ENCODE data around the gene EFNA5.
"Not testable (repeated sequence)": the region's sequence is repeated elsewhere in the genome, so short reads cannot be mapped to it uniquely, and the experiment has no call there.

Gene EFNA5

DNA sequence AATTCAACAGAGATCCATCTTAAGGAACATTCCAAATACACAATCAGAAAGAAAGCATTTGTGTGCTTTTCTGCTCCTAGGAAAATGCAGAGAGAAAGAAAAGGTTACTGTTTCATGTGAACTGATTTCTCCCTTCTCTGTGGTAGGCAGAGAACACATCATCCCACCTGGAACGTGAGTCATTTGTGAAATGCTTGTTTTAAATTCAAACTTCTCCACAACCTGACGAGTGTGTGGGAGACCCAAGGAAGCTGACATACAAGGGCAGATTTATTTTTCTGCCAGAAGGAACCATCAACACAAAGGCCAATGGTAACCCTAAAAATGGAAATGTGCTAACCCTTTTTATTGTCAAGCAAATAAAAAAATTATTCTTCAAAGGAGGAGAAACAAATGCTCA, 156.4 kb downstream of the EFNA5 start:
- DNase-seq, result peak; percentile 60

DNA sequence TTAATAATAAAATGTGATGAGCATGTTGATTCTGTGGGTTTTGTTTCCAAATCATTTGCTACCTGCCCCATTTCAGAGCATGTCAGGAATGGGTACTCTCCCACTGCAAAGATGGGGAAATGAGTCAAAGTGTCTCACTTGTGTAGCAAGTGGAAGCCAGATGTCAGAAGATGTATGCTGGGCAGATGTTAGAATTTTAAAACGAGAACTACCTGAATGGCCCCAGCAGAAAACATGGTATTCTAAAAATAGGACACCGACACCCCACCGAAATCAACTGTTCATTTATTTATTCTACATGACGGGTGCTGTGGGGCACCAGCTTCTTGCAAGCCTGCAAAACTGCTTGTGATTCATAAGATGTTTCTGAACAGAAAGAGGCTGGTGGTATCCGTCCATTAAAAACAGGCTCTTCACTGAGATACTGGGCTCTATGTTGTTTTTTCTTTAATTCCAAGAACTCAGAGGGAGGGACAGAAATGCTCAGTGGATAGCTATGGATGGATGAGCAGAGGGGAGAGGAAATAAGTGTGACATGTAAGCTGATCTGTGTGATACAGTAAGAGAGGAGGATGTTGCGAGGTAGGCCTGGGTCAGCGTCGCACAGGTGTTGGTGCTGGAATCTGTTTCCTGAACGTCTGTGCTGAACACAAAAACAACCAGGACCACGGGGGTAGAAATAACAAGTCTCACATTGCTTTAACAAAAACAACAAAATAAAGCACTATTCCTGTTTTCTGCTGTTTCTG, 157.2 kb downstream of the EFNA5 start:
- DNase-seq, result no peak

DNA sequence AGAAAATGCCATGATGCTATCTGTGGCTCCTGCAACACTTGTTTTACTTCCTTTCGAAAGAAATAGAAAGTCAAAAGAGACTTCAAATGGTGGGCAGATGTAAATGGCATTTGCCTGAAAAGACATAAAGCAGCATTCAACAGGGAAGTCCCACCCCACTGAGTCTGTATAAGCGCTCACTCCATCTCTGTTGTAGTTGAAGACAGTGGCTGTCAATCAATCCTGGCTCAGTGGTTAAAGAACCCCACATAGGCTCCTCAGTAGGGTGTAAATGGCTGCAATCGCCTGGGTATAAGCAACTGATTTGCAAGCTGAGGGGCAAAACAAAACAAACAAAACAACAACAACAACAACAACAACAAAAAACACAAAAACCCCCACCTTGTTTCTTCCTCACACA, 158.7 kb downstream of the EFNA5 start:
- DNase-seq, result no peak

DNA sequence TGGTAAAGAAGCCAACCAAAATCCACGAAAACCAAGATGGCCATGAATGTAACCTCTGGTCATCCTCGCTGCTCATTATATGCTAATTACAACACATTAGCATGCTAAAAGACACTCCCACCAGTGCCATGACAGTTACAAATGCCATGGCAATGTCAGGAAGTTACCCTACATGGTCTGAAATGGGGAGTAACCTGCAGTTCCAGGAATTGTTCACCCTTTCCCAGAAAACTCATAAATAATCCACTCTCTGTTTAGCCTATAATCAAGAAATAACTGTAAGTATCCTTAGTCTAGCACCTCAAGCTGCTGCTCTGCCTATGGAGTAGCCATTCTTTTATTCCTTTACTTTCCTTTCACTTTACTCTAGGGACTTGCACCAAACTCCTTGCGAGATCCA, 160.6 kb downstream of the EFNA5 start:
- no peak for DNase-seq

DNA sequence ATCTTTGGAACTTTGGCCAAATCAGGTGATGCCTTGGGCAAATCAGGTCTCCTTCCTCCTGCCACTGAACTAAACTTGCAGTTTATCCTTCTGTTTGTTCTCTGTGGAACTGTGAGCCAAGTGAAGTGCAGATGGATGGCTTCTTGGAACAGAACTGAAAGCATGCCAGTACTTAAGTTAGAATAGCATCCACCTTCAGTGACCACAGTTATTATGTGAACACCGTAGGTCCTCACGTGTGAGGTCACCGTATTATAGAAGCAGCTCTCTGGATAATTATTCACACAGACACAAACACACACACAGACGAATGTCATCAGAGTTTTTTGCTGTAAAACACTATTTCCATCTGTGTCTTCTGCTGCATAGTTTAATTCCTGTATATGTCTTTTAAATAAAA, 162.6 kb downstream of the EFNA5 start:
- no peak for DNase-seq

DNA sequence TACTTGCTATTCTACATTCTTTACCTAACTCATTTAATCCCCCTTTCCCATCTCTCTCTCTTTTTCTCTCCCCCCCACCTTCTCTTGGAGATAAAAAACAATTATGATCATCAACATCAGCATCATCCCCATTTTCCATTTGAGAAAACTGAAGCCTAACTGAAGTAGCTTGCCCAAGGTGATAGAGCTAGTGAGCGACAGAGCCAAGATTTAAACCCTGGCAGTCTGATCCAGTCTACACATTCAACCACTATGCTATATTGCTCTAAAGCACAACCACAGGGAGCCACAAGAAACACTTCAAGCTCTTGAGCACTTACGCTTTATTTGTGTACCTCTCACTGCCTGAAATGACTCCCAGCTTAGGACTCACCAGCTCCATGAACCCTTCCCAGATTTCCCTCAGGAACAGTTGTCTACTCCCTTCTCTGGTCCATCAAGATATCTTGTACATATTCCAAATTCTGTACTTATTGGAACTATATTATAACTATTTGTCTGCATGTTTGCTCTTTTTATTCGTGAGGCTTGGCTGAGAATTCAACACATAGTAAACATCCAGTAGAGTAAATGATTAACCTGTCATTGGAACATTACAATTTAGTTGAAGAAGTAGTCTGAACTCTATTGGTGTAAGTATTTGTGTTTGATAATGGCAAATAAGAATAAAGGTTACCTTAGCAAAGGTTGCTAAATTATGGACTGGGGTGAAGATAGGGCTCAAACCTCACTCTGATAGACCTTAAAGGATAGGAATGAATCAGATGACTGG, 164.8 kb downstream of the EFNA5 start:
- DNase-seq, result no peak

DNA sequence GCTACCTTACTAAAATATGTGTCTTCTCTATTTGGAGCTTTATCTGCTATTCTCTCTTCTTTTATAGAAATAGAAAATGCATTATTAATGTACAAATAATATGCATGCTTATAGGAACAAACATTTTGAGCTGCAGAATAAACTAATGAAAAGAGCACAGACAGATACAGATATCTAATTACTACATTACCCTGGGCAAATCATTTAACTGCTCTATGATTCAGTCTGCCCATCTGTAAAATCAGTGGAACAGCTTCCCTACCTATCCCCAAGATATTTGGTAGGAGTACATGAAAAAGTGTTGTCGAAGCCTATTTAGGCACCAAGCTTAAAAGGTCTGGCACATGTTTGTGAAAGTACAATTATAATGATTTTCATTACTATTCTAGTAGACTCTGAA, 166.3 kb downstream of the EFNA5 start:
- DNase-seq, result no peak

DNA sequence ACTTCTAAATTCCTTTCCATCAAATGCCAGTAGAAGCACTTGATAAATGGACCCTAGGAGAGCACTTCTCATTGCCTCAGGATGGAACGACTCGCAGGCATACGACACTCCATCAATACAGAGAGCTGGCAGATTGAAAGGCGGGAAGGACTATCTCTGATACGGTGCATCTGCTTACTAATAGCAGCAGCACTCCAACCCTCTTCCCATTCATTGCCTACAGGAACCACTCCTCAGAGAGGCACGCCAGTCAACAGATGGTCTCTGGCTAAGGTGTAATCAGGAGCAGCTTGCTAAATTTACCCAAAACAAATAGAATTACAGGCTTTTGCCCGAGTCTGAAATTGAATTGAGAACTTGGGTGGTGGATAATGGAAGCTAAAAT, 168.1 kb downstream of the EFNA5 start:
- DNase-seq, result no peak

DNA sequence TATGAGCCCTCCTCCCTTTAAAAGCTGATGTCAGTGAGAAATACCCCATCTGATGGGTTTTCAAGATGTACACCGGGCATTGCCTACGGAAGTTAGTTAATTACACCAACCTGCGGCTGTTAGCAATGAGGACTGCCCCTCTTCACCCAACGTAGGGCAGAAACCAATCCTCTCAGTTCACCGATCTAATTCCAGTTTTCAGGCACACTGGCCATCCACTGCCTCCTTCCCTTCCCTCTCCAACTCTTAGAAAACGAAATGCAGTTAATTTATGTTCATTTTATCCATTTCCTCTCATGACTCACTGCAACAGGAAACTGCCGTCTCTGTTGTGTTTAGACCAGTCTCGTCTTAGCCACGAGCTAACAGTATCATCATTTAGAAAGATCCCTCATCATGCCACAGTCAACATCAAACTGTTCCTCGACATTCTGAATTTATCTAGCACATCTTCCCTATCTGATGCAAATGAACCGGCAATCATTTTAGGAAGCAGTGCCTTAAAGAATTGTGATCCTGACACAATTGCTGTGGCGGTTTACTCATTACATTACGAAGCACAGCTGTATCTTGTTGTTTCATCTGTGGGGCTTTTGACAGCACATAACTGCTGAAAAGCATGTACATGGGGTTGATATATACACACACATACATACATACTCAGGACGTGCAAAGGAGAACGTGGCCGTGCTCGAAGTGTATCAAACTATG, 168.6 kb downstream of the EFNA5 start:
- DNase-seq, result peak; percentile 41

DNA sequence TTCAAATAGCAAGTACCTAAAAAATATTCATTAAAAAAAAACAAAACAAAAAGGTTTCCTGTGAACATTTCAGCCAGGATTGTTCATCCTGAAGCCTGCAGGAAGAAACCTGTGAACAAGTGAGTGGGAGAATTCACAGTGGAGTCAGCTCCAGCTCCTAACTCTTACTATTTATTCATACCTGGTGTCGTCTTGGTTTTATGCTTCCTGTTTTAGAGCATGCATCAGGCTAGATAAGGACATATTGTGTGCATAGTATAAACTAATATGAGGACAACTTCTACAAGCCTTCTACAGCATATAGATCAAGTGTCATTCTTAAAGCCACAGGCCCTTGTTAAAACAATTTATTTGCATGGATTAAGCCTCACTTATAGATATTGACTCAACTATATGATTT, 169.9 kb downstream of the EFNA5 start:
- no peak for DNase-seq

DNA sequence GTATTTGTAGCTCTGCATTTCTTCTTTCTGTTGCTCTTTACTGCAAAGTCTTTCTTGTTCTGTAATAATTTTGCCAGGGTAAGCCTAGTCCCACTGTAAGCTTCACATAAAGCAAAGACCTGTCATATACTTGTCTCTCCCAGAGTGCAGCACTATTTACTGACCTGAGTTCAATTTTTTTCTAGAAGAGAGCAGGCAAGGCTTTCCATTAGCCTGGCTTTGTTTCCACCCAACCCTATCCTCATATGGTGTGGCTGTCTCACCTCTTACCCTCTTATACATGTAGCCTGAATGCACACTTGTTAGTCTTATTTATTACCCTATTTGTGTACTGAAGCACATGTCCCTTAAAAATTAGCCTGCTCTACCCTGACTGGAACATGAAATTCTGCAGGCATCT, 170.4 kb downstream of the EFNA5 start:
- no peak for DNase-seq

DNA sequence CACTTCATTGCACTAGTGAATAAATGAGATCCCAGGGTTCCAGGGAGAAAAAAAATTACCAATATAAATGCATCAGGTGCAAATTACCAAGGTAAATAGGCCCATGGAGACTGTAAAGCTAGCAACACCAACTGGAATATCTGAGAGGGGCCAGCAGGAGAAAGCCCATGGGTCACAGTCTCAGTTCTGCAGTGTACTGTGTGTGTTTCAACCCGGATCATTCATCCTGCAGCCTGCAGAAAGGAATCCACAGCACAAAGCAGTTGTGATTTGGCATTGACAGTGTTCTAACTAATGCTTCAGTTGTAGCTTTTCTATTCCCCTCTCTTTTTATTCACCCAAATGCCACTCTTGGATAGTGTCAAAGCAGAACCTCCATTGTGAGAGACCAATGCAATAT, 171.0 kb downstream of the EFNA5 start:
- no peak for DNase-seq

DNA sequence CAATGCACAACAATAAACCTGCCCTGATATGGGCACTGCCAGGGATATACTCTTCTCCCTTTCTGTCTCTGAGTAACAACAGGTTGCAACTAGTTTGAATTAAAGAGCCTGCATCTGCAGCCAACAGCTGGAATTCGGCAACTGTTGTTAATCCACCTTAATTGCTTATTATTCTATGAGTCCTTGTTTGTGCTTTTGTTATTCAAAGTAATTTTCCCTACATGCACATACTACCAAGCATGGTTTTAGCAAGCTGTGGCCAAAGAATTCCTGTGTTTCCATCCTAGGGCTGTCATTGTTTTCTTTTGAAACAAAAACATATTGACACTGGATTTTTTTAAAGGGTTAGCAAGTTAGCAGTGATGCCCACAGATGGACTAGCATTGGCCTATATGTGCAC, 171.5 kb downstream of the EFNA5 start:
- no peak for DNase-seq

DNA sequence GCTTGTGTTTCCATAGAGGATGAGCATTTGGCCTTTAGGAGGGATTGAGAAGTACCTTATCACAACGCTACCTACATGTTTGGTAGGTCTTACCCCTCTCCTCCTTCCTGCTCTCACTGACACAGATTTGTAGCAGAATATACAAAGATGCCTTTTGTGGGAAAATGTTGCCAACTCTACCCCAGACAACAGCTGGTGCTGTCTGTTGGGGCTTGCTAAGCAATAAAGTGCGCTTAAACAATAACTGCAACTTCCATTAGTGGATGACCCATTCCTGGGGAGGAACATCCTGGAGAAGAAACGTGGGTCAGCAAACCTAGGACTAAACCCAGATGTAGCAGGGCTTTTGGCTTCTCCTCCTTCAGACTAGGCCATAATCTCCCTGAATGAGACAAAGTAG, 174.3 kb downstream of the EFNA5 start:
- no peak for DNase-seq

DNA sequence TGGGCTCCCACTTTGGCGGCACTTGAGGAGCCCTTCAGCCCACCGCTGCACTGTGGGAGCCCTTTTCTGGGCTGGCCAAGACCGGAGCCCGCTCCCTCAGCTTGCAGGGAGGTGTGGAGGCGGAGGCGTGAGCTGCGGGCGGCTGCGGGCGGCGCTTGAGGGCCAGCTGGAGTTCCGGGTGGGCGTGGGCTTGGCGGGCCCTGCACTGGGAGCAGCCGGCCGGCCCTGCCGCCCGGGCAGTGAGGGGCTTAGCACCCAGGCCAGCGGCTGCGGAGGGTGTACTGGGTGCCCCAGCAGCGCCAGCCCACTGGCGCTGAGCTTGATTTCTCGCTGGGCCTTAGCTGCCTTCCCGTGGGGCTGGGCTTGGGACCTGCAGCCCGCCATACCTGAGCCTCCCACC, 176.6 kb downstream of the EFNA5 start:
- DNase-seq, result not testable (repeated sequence)

DNA sequence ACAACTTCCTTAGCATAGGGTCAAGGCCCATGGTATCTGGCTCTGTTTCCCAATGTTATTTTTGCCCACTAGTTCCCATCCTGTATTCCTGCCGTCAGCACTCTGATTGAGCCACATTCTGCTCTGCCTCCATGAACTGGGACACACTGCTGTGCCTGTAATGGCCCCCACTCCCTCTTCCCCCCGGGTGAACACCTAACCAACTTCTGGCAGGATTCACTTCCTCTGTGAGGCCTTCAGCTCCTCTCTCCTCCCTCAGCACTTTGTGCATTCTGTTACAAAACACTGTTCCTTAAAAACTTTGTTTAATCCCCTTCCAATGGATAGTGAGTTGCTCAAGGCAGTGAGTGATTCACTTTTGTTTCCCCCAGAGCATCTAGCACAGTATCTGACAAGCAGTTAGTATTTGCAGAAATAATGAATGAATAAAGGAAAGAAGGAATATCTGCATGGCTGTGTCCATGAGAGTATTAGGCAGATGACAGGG, 183.6 kb downstream of the EFNA5 start:
- DNase-seq, result peak; percentile 60

DNA sequence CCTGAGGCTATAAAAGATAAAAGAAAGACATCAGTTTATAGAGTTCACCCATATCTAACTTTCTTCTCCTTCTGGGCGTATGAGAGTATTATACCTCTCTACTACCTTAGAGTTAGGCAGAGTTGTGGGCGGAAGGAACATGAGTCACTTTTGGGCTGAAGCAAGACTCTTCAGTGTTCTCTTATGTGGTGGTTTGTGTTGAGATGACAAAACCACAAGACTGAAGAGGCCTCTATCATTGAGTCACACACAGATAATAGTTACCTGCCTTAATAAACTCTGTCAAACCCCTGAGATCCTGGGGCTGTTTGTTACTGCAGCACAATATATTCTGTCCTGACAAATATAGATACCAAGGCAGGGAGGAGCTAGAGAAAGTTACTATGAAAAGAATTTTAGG, 184.2 kb downstream of the EFNA5 start:
- DNase-seq, result peak; percentile 91

DNA sequence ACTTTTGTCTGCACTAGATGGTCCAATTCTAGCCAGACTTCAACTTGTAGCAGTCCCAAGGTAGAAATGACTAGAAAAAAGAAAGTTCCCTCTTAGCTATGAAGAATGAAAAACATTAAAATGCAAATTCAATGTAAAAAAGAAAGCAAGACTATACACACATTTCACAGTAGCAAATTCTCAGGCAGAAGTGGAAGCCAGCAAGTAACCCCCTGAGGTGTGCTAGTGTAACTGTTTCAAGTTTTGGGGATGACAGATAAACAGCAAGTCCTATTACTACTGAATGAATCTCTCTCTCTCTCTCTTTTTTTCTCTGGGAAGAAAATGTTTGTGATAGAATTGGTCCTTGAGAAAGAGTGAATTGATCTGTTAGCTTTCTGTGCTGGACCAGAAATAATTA, 185.6 kb downstream of the EFNA5 start:
- DNase-seq, result no peak

DNA sequence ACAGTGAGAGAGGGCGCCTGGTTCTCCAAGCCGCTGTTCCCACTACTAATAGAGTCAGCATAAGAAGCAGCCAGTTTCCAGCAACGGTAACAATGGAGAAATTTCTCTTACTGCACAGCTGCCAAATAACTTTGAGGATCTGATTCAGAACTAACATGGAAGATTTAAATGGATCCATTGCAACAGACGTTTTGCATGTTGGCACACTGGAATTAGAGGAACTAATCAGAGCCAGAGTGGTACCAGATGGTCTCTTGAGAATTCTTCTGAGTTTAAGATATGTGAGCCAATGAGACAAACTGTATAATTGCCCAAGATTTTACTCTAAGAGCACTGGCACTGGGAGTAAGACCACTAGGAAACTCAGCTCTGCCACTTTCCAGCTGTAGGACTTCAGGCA, 186.5 kb downstream of the EFNA5 start:
- DNase-seq, result no peak

DNA sequence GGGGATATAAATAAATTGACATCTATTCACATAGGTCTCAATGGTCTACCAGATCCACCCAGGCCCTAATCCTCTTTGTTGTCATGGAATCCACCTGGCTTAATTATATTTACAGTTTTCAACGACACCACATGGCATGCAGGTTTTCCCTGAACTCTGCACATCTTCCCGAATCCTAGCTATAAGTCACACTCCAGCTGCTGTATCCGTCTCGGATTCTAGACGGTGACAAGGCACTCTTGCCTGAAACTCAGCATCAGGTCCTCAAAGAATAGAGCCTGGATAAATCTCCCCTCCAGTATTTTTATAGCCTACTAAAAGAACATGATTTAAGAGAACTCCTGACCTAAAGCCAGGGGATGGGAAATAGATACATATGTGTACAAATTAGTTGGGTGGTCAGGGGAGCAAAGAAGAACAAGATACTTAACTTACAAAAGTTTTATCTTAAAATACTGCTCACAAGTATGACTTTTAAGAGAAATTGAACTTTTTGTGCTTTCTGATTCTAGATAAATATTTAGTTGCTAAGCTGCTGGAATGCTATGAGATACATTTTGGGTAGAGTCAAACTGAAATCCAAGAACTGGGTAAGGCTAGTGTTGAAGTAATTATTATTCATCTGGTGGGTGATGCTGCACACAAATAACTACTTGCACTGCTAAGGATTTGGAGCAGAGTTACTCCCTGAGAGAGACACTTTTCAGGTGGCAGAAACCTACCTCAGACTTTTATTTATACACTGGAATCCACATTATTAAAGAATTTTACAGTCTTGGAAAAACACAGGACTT, 187.3 kb downstream of the EFNA5 start:
- DNase-seq, result no peak

DNA sequence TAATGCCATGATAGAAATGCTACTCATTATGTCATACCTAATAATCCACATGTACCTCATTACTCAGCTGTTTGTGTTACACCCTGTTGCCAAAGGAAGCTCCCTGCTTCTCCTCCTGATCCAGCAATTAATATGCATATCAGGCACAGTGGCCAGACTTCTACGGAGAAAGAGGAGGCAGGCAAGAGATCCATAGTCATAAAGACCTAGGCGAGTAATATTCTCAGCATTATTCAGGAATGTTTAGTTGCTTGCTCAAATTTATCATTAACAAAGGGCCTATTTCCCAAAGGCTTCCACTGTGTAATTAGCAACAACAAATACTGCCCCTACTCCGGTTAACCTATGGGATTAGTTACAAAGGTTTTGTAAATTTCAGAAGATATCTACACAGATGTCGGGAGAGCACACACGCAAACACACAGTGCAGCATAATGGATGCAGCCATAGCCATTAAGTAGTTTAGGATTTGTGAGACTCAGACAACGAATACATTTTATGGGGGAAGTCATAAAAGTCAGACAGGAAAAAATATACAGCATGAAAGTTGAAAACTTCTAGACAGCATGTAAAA, 192.6 kb downstream of the EFNA5 start:
- DNase-seq, result no peak

DNA sequence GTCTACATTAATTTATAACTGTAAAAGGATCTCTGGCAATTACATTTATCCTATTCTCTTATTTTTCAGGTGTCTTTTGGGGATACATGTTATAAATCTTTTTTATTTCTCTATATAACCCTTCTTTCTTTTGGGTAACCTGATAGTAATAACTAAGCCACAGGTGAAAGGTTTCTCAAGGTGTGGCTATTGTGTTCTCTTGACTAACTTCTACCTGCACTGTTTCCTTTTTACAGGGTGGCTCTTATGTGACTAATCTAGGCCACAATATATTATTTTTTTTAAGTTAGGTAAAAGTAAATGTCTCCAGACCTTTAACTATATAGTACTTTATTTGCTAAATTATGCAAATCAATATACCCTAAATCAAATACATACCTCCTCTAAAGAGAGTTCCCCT, 193.2 kb downstream of the EFNA5 start:
- no peak for DNase-seq

DNA sequence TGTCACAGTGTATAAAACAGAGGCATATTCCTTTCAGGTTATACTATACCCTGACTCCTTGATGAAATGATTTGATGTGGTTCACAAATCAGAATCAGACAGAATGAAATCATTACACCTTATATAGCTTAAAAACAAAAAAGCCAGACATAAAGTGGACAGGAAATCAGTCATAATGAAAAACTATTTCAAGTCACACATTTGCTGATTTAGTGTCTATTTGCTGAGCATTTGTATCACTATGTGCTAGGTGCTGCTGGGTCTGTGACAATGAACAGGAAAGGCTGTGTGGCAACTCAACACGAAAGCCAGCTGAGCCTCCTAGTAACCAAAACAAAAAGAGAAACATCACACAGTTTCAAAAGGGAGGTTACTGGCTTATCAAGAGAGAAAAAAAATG, 194.0 kb downstream of the EFNA5 start:
- peak; percentile 62 for DNase-seq
